IMR-90 (cell line): ENCODE measurements around the gene COL18A1. TPM values are rescaled to one million over a fixed set of nuclear protein-coding genes. Genes with fewer than 3 reads are reported as not detected.
A peak's percentile ranks its signal among the peaks of the same experiment; 100 is the strongest.

ENCODE experiments used
- ATAC-seq: fragments of 200-7000 bp; cut with Tn5 transposase; 2 replicates; pipeline ENCODE4 v1.9.1; 2020; ENCODE audit warnings: low read depth, mild to moderate bottlenecking, moderate library complexity
- BruUV-seq: library from RNA; stranded (reverse); fragments of 400-500 nt; replicated peaks from 2 replicates; lab custom pipeline; 2021; lab: Mats Ljungman, UMichigan
- CTCF ChIA-PET: fragments of 300-600 bp; formaldehyde crosslinking; extraction: SDS; loops from one replicate; lab custom pipeline; 2021; ENCODE audit warnings: antibody characterized with exemption; lab: Yijun Ruan, JAX
- POLR2A ChIA-PET: fragments of 300-600 bp; sonication (Branson Sonifier 250); formaldehyde crosslinking; loops from one replicate; lab custom pipeline; 2022; ENCODE audit warnings: antibody characterized with exemption; ENCODE audit not compliant: unreplicated experiment; lab: Charles Lee
- DNase-seq: peaks from one replicate; pipeline ENCODE4 v3.0.0; 2013
- H2AFZ ChIP-seq: replicated peaks from 2 replicates; pipeline ENCODE3; 2013; ENCODE audit warnings: low read length, mild to moderate bottlenecking; ENCODE audit not compliant: poor library complexity
- H2AK5ac ChIP-seq: 2 replicates; pipeline ENCODE4 v1.6.1; 2013; ENCODE audit warnings: low read depth, low read length, inconsistent platforms
- H2AK9ac ChIP-seq: replicated peaks from 2 replicates; pipeline ENCODE3; 2013; ENCODE audit warnings: mild to moderate bottlenecking, low read depth, low read length, moderate library complexity; ENCODE audit not compliant: poor library complexity
- H2BK120ac ChIP-seq: 2 replicates; pipeline ENCODE4 v1.6.1; 2013; ENCODE audit warnings: low read depth, low read length, inconsistent platforms
- H2BK15ac ChIP-seq: 3 replicates; pipeline ENCODE4 v1.6.1; 2013; ENCODE audit warnings: low read depth, low read length, inconsistent platforms
- H2BK20ac ChIP-seq: 2 replicates; pipeline ENCODE4 v1.6.1; 2013; ENCODE audit warnings: low read depth, mild to moderate bottlenecking, inconsistent platforms, low read length, moderate library complexity
- H2BK5ac ChIP-seq: 2 replicates; pipeline ENCODE4 v1.6.1; 2013; ENCODE audit warnings: mild to moderate bottlenecking, low read depth, low read length, inconsistent platforms; ENCODE audit not compliant: poor library complexity, severe bottlenecking
- H3K14ac ChIP-seq: replicated peaks from 2 replicates; pipeline ENCODE4 v1.6.1; 2013; ENCODE audit warnings: low read depth, low read length, inconsistent platforms
- H3K18ac ChIP-seq: 2 replicates; pipeline ENCODE4 v1.6.1; 2013; ENCODE audit warnings: low read depth, low read length, control low read depth
- H3K23ac ChIP-seq: 2 replicates; pipeline ENCODE4 v1.6.1; 2013; ENCODE audit warnings: low read depth, low read length, inconsistent platforms
- H3K27ac ChIP-seq: 2 replicates; pipeline ENCODE4 v1.5.1; 2013; ENCODE audit warnings: mild to moderate bottlenecking, control low read depth, low read length; ENCODE audit not compliant: insufficient read depth
- H3K27me3 ChIP-seq: 2 replicates; pipeline ENCODE4 v1.6.1; 2013; ENCODE audit warnings: low read length; ENCODE audit not compliant: control insufficient read depth, insufficient read depth
- H3K36me3 ChIP-seq: 2 replicates; pipeline ENCODE4 v1.6.1; 2013; ENCODE audit warnings: low read length, mixed read lengths; ENCODE audit not compliant: control insufficient read depth, insufficient read depth
- H3K4ac ChIP-seq: 2 replicates; pipeline ENCODE4 v1.6.1; 2013; ENCODE audit warnings: low read depth, low read length, inconsistent platforms
- H3K4me1 ChIP-seq: 2 replicates; pipeline ENCODE4 v1.6.1; 2013; ENCODE audit warnings: low read length, mixed read lengths; ENCODE audit not compliant: control insufficient read depth, insufficient read depth
- H3K4me2 ChIP-seq: 2 replicates; pipeline ENCODE4 v1.6.1; 2013; ENCODE audit warnings: low read depth, mild to moderate bottlenecking, control low read depth, low read length, moderate library complexity
- H3K4me3 ChIP-seq: 2 replicates; pipeline ENCODE4 v1.5.1; 2013; ENCODE audit warnings: low read depth, mild to moderate bottlenecking, control low read depth, low read length, moderate library complexity; ENCODE audit not compliant: insufficient read depth
- H3K56ac ChIP-seq: 2 replicates; pipeline ENCODE4 v1.6.1; 2013; ENCODE audit warnings: low read length, inconsistent platforms; ENCODE audit not compliant: insufficient read depth; ENCODE audit errors: extremely low read depth
- H3K79me1 ChIP-seq, 2 experiments: 2 replicates each; pipeline ENCODE4 v1.6.1; 2013; ENCODE audit warnings: low read length in 2 of 2, inconsistent platforms in 1 of 2, low read depth in 1 of 2
- H3K9ac ChIP-seq: 2 replicates; pipeline ENCODE4 v1.6.1; 2013; ENCODE audit warnings: low read depth, low read length, control low read depth
- H3K9me1 ChIP-seq: 2 replicates; pipeline ENCODE4 v1.6.1; 2013; ENCODE audit warnings: low read length, inconsistent platforms; ENCODE audit not compliant: insufficient read depth
- H3K9me3 ChIP-seq: 2 replicates; pipeline ENCODE4 v1.6.1; 2013; ENCODE audit warnings: low read length; ENCODE audit not compliant: control insufficient read depth, insufficient read depth
- H4K20me1 ChIP-seq: 2 replicates; pipeline ENCODE4 v1.6.1; 2013; ENCODE audit warnings: low read length, inconsistent platforms; ENCODE audit not compliant: insufficient read depth
- H4K5ac ChIP-seq: 2 replicates; pipeline ENCODE4 v1.6.1; 2013; ENCODE audit warnings: mild to moderate bottlenecking, low read depth, low read length, control low read depth
- H4K8ac ChIP-seq, 2 experiments: 2 replicates each; pipeline ENCODE4 v1.6.1; 2013; ENCODE audit warnings: low read depth in 2 of 2, low read length in 2 of 2, control low read depth in 1 of 2, inconsistent platforms in 1 of 2
- H4K91ac ChIP-seq: 2 replicates; pipeline ENCODE4 v1.6.1; 2013; ENCODE audit warnings: low read depth, low read length, inconsistent platforms; ENCODE audit not compliant: insufficient read depth
- BHLHE40 ChIP-seq: fragments of 150-350 bp; IDR thresholded peaks from 2 replicates; pipeline ENCODE4 v1.6.1; 2016; ENCODE audit warnings: mild to moderate bottlenecking, low read depth, low read length
- CEBPB ChIP-seq: IDR thresholded peaks from 2 replicates; pipeline ENCODE4 v1.6.1; 2012; ENCODE audit warnings: low read depth, low read length, improper control_type of control experiment
- CHD1 ChIP-seq: IDR thresholded peaks from 2 replicates; pipeline ENCODE4 v1.6.1; 2012; ENCODE audit warnings: low read depth, low read length, improper control_type of control experiment
- FOS ChIP-seq: fragments of 150-350 bp; IDR thresholded peaks from 2 replicates; pipeline ENCODE4 v1.6.1; 2016; ENCODE audit warnings: low read depth, low read length
- MAFK ChIP-seq: IDR thresholded peaks from 2 replicates; pipeline ENCODE4 v1.6.1; 2012; ENCODE audit warnings: low read depth, low read length, improper control_type of control experiment
- MAZ ChIP-seq: IDR thresholded peaks from 2 replicates; pipeline ENCODE4 v1.6.1; 2012; ENCODE audit warnings: low read depth, mild to moderate bottlenecking, low read length, improper control_type of control experiment, moderate library complexity, borderline replicate concordance
- MXI1 ChIP-seq: IDR thresholded peaks from 2 replicates; pipeline ENCODE4 v1.6.1; 2012; ENCODE audit warnings: low read depth, mild to moderate bottlenecking, low read length, moderate library complexity, borderline replicate concordance
- NFE2L2 ChIP-seq: fragments of 150-350 bp; IDR thresholded peaks from 2 replicates; pipeline ENCODE4 v1.6.1; 2016; ENCODE audit warnings: low read depth, mild to moderate bottlenecking, low read length
- POLR2A ChIP-seq: IDR thresholded peaks from 2 replicates; pipeline ENCODE4 v1.6.1; 2012; ENCODE audit warnings: mild to moderate bottlenecking, low read depth, low read length
- RAD21 ChIP-seq: IDR thresholded peaks from 2 replicates; pipeline ENCODE4 v1.6.1; 2012; ENCODE audit warnings: low read length, improper control_type of control experiment
- RCOR1 ChIP-seq: IDR thresholded peaks from 2 replicates; pipeline ENCODE4 v1.6.1; 2012; ENCODE audit warnings: mild to moderate bottlenecking, low read length, improper control_type of control experiment; ENCODE audit not compliant: insufficient replicate concordance
- RFX5 ChIP-seq: IDR thresholded peaks from 2 replicates; pipeline ENCODE4 v1.8.0; 2012; ENCODE audit warnings: low read depth, mild to moderate bottlenecking, low read length, moderate library complexity
- SMC3 ChIP-seq: fragments of 150-350 bp; IDR thresholded peaks from 2 replicates; pipeline ENCODE4 v1.6.1; 2016; ENCODE audit warnings: low read depth, mild to moderate bottlenecking, antibody characterized with exemption, low read length, moderate library complexity
- USF2 ChIP-seq: fragments of 150-350 bp; IDR thresholded peaks from 2 replicates; pipeline ENCODE4 v1.6.1; 2017; ENCODE audit warnings: mild to moderate bottlenecking, antibody characterized with exemption, low read length, low read depth
- WGBS, 2 experiments: methylation state at CpG; one replicate each; pipeline versions ENCODE4 v1.1.5 to v1.1.7; 2013; ENCODE audit warnings: missing lambda C conversion rate in 2 of 2; ENCODE audit not compliant: insufficient read length in 1 of 2; ENCODE audit errors: extremely low coverage in 2 of 2; 5-methylcytosine and 5-hydroxymethylcytosine counted together
- dilution Hi-C: fragments of 300-500 bp; cut with HindIII; formaldehyde crosslinking; loops from one replicate; pipeline ENCODE4 v1.14.3; 2018; ENCODE audit warnings: low sequenced_read_pairs; ENCODE audit not compliant: unreplicated experiment
- in situ Hi-C: fragments of 300-500 bp; cut with MboI; formaldehyde crosslinking; loops from 3 replicates; pipeline ENCODE4 v1.14.3; 2019; ENCODE audit warnings: low sequenced_read_pairs, inconsistent platforms, mixed read lengths
- intact Hi-C: fragments of 100-400 bp; cut with micrococcal nuclease; formaldehyde crosslinking; loops from 2 replicates; pipeline ENCODE4 v1.10.0; 2022
- polyA plus RNA-seq, 3 experiments: library from polyadenylated mRNA; depleted of rRNA; stranded (reverse); fragments of >200 nt; gene quantifications; 2 replicates each; pipeline ENCODE4 v1.2.3, GENCODE V29; 2012; ENCODE audit warnings: low replicate concordance in 1 of 3
- total RNA-seq: library from RNA; depleted of rRNA; stranded (reverse); fragments of >200 nt; gene quantifications from 2 replicates; pipeline ENCODE4 v1.2.3, GENCODE V29; 2012
- TF ChIP-seq, protein P1 (sequence below): fragments of 150-350 bp; IDR thresholded peaks from 2 replicates; pipeline ENCODE4 v1.6.1; 2016; ENCODE audit warnings: low read depth, mild to moderate bottlenecking, low read length, moderate library complexity, borderline replicate concordance
- TF ChIP-seq, protein P2 (sequence below): conservative IDR thresholded peaks from 2 replicates; pipeline ENCODE4 v1.5.1; 2012; ENCODE audit warnings: mild to moderate bottlenecking, low read depth, low read length, improper control_type of control experiment

The COL18A1 gene
- total and polyA plus RNA-seq, 2 of the 4 experiments (the other 2 are of a cell fraction): 4.3 to 46.7 TPM

GRCh38 chr21:45465105-45465504, 60.1 kb downstream of the COL18A1 start:
- H3K23ac ChIP-seq: no peak overlapping the region; the same call in 1 of the 2 replicates
- BruUV-seq: no TSS peak
- intact Hi-C loops (no loop called here), in situ Hi-C loops (loop anchor here (10.0 kb wide), 1 partner anchor 360 kb away; no protein-coding TSS in a partner anchor), dilution Hi-C loops (no loop called here)
- H3K4me3 ChIP-seq: no peak overlapping the region
- peak overlapping the region; percentile 31; the same call in 1 of the 2 replicates for H2AK5ac ChIP-seq
- no peak overlapping the region for H2BK120ac ChIP-seq
- ATAC-seq: no peak
- ChIA-PET POLR2A (no interaction called here), CTCF (no interaction called here)
- TF ChIP-seq, protein P1, sequence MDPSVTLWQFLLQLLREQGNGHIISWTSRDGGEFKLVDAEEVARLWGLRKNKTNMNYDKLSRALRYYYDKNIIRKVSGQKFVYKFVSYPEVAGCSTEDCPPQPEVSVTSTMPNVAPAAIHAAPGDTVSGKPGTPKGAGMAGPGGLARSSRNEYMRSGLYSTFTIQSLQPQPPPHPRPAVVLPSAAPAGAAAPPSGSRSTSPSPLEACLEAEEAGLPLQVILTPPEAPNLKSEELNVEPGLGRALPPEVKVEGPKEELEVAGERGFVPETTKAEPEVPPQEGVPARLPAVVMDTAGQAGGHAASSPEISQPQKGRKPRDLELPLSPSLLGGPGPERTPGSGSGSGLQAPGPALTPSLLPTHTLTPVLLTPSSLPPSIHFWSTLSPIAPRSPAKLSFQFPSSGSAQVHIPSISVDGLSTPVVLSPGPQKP: no peak
- TF ChIP-seq CHD1: no peak
- TF ChIP-seq FOS: no peak
- TF ChIP-seq MAFK: no peak
- no peak for TF ChIP-seq MXI1
- TF ChIP-seq MAZ: no peak
- TF ChIP-seq RAD21: no peak
- no peak for TF ChIP-seq POLR2A
- TF ChIP-seq RFX5: no peak
- TF ChIP-seq RCOR1: no peak
- TF ChIP-seq, protein P2, sequence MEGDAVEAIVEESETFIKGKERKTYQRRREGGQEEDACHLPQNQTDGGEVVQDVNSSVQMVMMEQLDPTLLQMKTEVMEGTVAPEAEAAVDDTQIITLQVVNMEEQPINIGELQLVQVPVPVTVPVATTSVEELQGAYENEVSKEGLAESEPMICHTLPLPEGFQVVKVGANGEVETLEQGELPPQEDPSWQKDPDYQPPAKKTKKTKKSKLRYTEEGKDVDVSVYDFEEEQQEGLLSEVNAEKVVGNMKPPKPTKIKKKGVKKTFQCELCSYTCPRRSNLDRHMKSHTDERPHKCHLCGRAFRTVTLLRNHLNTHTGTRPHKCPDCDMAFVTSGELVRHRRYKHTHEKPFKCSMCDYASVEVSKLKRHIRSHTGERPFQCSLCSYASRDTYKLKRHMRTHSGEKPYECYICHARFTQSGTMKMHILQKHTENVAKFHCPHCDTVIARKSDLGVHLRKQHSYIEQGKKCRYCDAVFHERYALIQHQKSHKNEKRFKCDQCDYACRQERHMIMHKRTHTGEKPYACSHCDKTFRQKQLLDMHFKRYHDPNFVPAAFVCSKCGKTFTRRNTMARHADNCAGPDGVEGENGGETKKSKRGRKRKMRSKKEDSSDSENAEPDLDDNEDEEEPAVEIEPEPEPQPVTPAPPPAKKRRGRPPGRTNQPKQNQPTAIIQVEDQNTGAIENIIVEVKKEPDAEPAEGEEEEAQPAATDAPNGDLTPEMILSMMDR: no peak
- no peak for TF ChIP-seq BHLHE40
- no peak for TF ChIP-seq CEBPB
- TF ChIP-seq NFE2L2: no peak
- TF ChIP-seq USF2: no peak
- no peak for TF ChIP-seq SMC3
- no peak overlapping the region for H3K4me2 ChIP-seq
- H2BK20ac ChIP-seq: no peak overlapping the region
- H3K4ac ChIP-seq: peak overlapping the region; percentile 10; the same call in 1 of the 2 replicates
- 74% methylated on average over 4 of the region's 16 CpGs; no CpG with 5 or more reads in 1 of the 2 experiments for WGBS, 2 experiments
- H3K18ac ChIP-seq: no peak overlapping the region
- H3K9me3 ChIP-seq: peaks cover 2% of the 10 kb centered on the region; the same call in 1 of the 2 replicates
- no peak overlapping the region for H4K91ac ChIP-seq
- H3K27me3 ChIP-seq: no peaks in the 10 kb centered on the region
- no peak overlapping the region for H3K27ac ChIP-seq
- H2AFZ ChIP-seq: no peak overlapping the region
- peaks cover 20% of the 10 kb centered on the region for H3K36me3 ChIP-seq
- 0 out of 2 replicates have a peak overlapping the region, but pooled peaks have one; percentile 9 for H3K14ac ChIP-seq
- peaks cover 20% of the 10 kb centered on the region for H3K4me1 ChIP-seq
- H2AK9ac ChIP-seq: no peak overlapping the region
- H2BK5ac ChIP-seq: no peak overlapping the region
- peaks cover 12 to 74% of the 10 kb centered on the region in 2 experiments; a peak in 3 of 4 replicates for H3K79me1 ChIP-seq
- H4K5ac ChIP-seq: no peak overlapping the region
- no peak overlapping the region for H3K9ac ChIP-seq
- peaks cover 18% of the 10 kb centered on the region for H3K9me1 ChIP-seq
- no peak overlapping the region for H2BK15ac ChIP-seq
- peaks cover 48% of the 10 kb centered on the region for H4K20me1 ChIP-seq
- H3K56ac ChIP-seq: no peak overlapping the region
- no peak for DNase-seq
- no peak overlapping the region for H4K8ac ChIP-seq
